ENCODE data around the gene GALT. TPM values are rescaled to one million over a fixed set of nuclear protein-coding genes. Genes with fewer than 3 reads are reported as not detected.
A peak's percentile ranks its signal among the peaks of the same experiment; 100 is the strongest.

Gene GALT
- polyA plus RNA-seq, 1 experiment, result 41.5 TPM

- DNase-seq (ENCODE audit: low read depth), result no peak
- Histone ChIP-seq H3K27me3 (ENCODE audit: control insufficient read depth, insufficient read depth, low read length) (peaks cover 19% of the 10 kb centered on the region), H3K4me3 (ENCODE audit: low read depth, low read length) (no peak overlapping the region), H3K36me3 (ENCODE audit: control insufficient read depth, insufficient read depth, low read length) (no peaks in the 10 kb centered on the region)
- POLR2A ChIA-PET, result no interaction called here
- CTCF ChIA-PET, result interaction anchor here (0.9 to 9.7 kb wide), 17 partner anchors 9 to 202 kb away, joined by 3 to 112 read pairs (median 12); partner anchors contain the start of genes DCTN3, GALT and RPP25L
- no peak for TF ChIP-seq CTCF (IDR thresholded peaks at IDR 0.05; ENCODE audit: insufficient read depth, low read depth, low read length)
Measured at GRCh38 chr9:34633166-34633565, 13.3 kb upstream of the GALT start.

- POLR2A ChIA-PET, result no interaction called here
- no peak overlapping the region for H3K4me3 ChIP-seq (ENCODE audit: low read depth, low read length)
- peaks cover 14% of the 10 kb centered on the region for H3K27me3 ChIP-seq (ENCODE audit: control insufficient read depth, insufficient read depth, low read length)
- TF ChIP-seq CTCF (IDR thresholded peaks at IDR 0.05; ENCODE audit: insufficient read depth, low read depth, low read length), result peak; percentile 88
- CTCF ChIA-PET, result interaction anchor here (0.6 to 9.7 kb wide), 23 partner anchors 10 to 1381 kb away, joined by 3 to 112 read pairs (median 5); partner anchors contain the start of genes DCTN3, GALT, IL11RA and RPP25L
- no peaks in the 10 kb centered on the region for H3K36me3 ChIP-seq (ENCODE audit: control insufficient read depth, insufficient read depth, low read length)
- no peak for DNase-seq (ENCODE audit: low read depth)
Measured at GRCh38 chr9:34633851-34634550, 12.5 kb upstream of the GALT start.

- Histone ChIP-seq H3K36me3 (ENCODE audit: control insufficient read depth, insufficient read depth, low read length) (no peaks in the 10 kb centered on the region), H3K4me3 (ENCODE audit: low read depth, low read length) (no peak overlapping the region), H3K27me3 (ENCODE audit: control insufficient read depth, insufficient read depth, low read length) (peaks cover 9% of the 10 kb centered on the region)
- no peak for TF ChIP-seq CTCF (IDR thresholded peaks at IDR 0.05; ENCODE audit: insufficient read depth, low read depth, low read length)
- POLR2A ChIA-PET, result no interaction called here
- DNase-seq (ENCODE audit: low read depth), result no peak
- CTCF ChIA-PET, result interaction anchor here (0.6 to 9.7 kb wide), 25 partner anchors 11 to 1380 kb away, joined by 3 to 112 read pairs (median 5); partner anchors contain the start of genes DCTN3, GALT, IL11RA and RPP25L
Measured at GRCh38 chr9:34634551-34635248, 11.8 kb upstream of the GALT start.

- DNase-seq (ENCODE audit: low read depth), result no peak
- no peak overlapping the region for H3K4me3 ChIP-seq (ENCODE audit: low read depth, low read length)
- no peaks in the 10 kb centered on the region for H3K36me3 ChIP-seq (ENCODE audit: control insufficient read depth, insufficient read depth, low read length)
- no peak for TF ChIP-seq CTCF (IDR thresholded peaks at IDR 0.05; ENCODE audit: insufficient read depth, low read depth, low read length)
- POLR2A ChIA-PET, result no interaction called here
- peaks cover 3% of the 10 kb centered on the region; the same call in 1 of the 2 replicates for H3K27me3 ChIP-seq (ENCODE audit: control insufficient read depth, insufficient read depth, low read length)
- CTCF ChIA-PET, result interaction anchor here (0.9 to 9.7 kb wide), 12 partner anchors 10 to 232 kb away, joined by 5 to 112 read pairs (median 21); partner anchors contain the start of genes DCTN3, GALT, IL11RA and RPP25L
Measured at GRCh38 chr9:34635556-34635955, 10.9 kb upstream of the GALT start.

- DNase-seq (ENCODE audit: low read depth), result no peak
- no peak for TF ChIP-seq CTCF (IDR thresholded peaks at IDR 0.05; ENCODE audit: insufficient read depth, low read depth, low read length)
- Histone ChIP-seq H3K36me3 (ENCODE audit: control insufficient read depth, insufficient read depth, low read length) (no peaks in the 10 kb centered on the region), H3K27me3 (ENCODE audit: control insufficient read depth, insufficient read depth, low read length) (no peaks in the 10 kb centered on the region), H3K4me3 (ENCODE audit: low read depth, low read length) (peak overlapping the region; percentile 78)
- ChIA-PET CTCF (interaction anchor here (0.9 to 9.7 kb wide), 7 partner anchors 9 to 65 kb away, joined by 3 to 112 read pairs (median 7); partner anchors contain the start of genes GALT and RPP25L), POLR2A (no interaction called here)
Measured at GRCh38 chr9:34636791-34637355, 9.6 kb upstream of the GALT start.

Measured in BJ (cell line).